NCI-H1048 (cell line): Measurements from ENCODE around the gene NDUFB4.

Experiments used
- DNase-seq: peaks from one replicate; lab custom pipeline; 2025; lab: John Stamatoyannopoulos, UW

NDUFB4 gene

DNA sequence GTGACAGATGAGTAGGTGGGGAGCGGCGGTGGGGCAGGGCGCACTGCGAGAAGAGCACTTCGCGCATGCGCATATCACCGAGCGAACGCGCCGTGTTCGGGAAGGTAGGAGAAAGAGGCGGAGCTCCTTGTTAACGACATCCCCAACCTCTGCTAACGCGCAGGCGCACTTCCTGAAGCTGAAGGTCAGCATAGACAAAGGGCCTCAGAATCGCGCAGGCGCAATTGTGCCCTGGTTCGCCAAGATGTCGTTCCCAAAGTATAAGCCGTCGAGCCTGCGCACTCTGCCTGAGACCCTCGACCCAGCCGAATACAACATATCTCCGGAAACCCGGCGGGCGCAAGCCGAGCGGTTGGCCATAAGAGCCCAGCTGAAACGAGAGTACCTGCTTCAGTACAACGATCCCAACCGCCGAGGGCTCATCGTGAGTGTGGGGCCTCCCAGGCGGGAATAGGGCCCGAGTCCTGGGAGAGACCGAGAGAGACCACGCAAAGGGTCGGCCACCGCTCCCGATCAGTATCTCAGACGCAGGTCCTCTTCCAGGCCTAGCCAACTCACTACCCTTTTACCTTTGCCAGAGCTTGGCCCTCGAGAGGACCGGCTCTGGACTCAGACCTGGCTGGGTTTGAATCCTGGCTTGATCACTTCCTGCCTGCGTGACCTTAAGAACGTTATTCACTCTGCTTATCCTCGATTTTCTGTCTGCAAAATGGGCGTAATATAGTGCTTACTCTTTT lies at the start of gene NDUFB4:
NDUFB4 (plus strand) TSS at position 221 of the 737 bp plus-strand sequence; CDS start at position 245, 24 bp downstream.
- DNase-seq = peak; percentile 94

DNA sequence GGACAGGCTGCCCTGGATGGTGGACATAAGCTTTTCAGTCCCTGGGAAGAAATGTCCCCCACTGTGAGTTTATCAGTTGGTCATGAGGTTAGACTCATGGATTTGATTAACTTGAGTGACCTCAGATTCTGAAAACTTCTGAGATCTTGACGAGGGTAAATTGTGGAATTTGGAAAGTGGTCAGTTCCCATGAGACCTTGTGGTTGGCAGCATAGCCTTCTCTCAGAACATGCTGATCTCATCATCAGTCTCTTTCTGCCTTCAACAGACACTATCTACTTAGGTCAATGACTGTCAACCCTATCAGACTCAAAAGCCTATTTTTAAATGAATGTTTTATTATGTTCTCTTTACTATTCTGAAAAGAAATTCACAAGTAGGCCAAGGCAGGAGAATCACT lies 45.6 kb upstream of the NDUFB4 start:
- DNase-seq = no peak

DNA sequence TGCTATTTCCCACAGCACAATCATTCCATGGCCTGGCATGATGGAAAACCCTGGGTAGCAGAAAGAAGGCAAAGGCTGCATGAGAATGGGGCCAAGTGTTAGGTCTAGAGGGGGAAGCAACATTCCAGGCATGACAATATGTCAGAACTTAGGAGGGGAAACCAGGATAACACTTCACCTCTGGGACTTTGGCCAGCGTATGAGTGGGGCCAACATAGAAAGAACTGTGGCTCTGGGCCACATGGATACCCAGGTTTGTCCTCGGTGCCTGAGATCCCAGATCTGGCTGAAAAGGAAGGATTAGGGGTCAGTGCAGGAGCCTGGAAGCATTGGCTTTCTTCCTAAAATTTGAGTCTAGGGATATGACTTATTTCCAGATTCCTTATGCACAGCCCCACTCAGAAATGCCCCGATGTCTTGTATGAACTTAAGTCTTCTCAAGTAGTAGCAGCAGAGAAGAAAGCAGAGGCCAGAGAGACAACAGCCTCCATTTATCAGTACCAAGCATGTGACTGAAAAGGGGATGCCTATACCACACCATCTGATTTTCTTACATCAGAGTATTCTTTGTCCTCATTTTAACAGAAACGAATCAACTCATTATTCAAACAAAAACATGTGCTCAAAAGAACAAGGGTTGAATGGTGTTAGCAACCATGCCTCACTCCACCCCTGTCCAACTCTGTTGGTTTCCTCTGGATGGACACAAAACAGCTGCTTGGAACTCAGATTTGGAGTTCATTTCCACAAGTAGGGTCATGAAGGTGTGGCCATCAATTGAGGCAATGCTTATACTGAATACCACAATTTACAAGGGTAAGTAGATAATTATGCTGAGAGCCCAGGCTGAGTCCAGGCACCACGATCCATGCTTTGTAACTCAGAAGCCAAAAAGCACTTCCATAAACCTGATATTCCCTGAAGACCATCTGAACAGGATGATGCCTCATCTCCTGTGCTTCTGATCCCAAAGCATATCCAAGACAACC lies 43.7 kb upstream of the NDUFB4 start:
- DNase-seq = no peak

DNA sequence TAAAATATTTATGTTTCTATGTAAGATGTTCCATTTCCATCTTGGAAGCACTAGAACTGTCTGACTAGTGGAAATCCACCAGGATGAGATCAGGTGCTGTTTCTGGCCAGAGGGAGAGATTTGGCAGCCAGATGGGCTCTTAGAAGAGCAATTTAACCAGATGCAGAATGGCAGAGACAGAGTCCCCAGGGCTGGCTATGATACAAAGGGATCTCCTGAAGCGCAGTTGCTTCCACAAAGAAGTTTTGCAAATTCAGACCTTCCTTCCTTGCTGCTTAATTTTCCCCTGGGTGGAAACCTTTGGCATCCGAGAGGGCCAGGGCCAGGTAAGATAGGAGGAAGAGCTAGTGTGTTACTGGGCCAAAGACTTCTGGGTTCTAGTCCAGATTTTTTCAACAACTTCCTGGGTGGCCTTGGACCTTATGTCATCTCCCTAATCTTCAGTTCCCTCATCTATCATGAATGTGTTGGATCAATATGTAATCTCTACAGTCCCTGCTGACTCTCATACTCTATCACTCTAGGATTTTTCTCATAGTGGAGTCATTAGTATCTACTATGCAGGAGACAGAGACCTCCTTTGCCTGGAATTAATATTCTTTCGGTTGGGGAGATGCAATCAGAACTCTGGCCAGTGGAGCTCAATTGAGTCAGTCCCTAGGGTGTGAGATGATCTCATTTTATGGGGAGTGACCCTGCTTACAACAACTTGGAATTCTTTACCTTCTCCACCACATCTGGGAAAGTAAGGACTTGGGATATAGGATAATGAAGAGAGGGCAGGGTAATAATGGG lies 41.1 kb upstream of the NDUFB4 start:
- DNase-seq = no peak

DNA sequence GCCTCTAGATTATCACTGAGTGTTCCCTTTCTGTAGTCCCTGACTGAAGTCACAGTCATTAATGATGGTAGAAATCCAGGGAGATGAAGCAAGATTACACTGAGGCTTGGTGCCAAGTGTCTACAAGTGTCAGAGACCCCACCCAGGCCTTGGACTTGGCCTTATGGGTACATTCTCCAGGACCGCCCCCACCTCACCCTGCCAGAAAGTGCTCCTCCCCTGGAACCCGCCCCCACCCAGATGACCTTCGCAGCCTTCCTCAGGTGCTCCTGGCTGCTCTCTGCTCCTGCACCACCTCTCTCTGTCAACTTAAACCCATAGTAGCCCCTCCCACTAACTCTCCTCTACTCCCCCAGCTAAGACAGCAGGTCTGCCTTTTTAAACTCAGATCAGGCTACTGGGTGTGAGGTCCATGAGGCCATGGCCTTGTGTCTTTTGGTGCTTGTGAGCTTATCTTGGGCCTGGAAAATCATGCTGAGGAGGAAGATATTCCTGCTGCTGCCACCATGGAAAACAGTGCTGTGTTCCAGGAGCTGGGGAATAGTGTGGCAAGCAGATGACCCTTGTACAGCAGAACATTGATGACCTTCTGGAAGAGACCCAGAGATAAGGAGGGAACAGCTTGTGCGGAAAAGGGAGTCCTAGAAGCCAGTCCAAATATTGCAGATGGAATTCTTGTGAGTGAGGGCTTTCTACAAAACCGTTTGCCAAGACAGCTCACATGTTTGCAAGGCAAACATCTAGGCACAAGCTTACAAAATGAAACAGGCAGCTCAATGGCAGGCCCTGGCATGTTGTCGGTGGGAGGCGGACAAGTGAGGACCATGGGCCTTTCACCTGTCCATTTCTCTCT lies 40.3 kb upstream of the NDUFB4 start:
- no peak for DNase-seq

DNA sequence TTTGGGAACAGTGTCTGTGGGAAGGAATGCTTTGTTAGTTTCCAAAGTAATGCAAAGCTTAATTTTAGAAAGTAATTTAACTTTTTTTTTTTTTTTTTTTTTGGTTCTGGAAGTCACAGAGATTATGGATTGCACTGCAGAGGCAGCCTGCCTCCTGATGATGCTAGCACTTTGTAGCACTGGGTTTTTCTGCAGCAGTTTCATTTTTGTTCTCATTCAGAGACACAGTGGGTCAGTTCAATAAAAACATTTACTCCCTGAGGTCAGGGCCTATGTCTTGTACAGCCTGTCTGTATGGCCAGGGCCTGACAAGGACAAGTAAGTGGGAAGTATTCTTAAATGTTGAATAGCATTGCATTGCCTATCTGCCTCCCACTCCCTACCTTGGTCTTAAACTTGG lies 39.0 kb upstream of the NDUFB4 start:
- no peak for DNase-seq

DNA sequence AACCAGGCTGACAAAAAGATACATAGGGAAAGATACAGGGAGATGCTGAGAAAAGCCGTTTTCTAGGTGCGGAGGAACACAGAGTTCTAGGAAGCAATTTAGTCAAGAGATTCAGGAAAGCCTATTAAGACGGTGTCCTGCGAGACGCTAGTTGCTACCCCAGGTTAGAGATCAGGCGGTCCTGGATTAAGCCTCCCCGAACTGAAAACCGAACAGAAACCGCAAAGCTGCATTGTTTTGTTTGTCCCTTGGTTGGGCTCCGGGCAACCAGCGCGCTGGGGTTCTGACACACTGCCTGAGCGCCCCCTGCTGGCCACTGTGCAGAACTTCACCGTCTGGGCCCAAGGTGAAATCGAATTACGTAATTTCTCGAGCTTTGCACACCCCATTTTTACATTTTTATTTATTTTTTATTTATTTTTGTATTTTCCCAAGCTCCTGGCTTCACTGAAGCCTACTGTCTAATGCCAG lies 37.3 kb upstream of the NDUFB4 start:
- peak; percentile 74 for DNase-seq

DNA sequence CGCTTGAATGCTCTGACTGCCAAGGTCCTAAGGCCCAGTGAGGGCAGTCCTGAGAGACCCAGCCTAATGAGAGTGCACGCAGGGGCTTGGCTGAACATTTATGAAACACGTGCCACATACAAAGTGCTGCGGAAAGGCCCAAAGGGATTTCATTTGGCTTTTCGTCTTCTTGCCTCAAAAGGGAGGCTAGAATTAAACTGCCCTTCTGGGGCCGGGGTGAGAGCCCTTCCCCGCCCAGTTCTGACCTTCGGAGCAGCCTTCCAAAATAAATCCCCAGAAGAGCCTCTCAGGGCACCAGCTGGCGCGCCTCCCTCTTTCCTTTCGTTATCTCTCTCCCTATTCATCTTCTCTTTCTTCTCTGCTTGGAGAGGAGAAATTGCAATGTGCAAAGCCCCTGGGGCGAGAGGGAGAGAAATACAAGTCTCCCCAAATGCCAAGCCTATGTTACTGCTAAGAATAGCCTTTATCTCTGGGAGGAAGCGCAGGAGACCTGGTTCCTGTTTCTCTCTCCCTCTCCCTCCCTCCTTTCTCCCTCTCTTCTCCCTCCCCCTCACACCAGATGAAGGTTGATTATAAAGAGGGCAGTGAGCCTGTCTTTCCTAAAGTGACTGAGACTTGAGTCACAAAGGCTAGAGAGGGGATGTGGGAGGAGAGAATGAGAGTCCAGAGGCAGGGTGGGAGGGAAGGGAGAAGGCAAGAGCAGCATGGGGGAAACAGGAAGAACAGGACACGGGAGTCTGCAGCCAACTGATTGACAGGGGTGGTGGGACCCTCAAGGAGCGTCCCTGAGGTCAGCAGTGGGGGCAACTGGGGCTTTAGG lies 36.7 kb upstream of the NDUFB4 start:
- DNase-seq = no peak

DNA sequence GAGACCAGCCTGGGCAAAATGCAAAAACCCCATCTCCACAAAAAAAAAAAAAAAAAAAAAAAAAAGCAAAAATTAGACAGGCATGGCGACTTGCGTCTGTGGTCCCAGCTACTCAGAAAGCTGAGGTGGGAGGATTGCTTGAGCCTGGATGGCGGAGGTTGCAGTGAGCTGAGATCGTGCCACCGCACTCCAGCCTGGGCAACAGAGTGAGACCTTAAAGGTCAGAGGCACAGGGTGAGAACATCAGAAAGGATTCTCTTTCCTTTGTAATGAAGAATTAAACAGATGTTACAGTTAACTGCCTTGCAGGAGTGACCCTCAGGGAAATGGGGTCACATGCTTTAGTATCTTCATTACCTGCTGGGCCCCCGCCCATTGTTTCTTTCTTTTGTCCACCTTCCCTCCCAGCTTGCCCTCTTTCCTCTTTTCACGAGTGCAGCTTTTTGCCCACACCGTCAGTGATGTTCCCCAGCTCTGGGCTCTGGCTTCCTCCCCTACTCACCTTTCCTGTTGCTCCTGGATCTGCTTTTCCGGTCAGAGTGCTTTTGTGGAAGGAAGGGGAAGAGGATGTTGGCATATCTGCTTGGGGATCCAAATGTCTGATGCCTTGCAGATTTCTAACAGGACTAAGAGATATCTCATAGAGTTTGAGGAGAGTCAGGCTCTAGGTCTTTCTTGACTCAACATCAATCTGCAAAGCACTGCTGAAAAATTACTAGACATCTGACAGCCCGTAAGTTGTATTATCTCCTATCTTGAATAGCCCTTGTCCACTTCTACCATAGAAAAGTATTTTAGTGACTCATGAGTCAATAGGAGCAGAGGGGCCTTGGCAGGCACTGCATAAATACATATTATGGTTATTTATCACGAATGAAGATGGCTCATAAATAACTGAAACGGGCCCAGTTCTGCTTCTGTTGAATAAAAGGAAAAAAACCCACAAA lies 35.6 kb upstream of the NDUFB4 start:
- no peak for DNase-seq

DNA sequence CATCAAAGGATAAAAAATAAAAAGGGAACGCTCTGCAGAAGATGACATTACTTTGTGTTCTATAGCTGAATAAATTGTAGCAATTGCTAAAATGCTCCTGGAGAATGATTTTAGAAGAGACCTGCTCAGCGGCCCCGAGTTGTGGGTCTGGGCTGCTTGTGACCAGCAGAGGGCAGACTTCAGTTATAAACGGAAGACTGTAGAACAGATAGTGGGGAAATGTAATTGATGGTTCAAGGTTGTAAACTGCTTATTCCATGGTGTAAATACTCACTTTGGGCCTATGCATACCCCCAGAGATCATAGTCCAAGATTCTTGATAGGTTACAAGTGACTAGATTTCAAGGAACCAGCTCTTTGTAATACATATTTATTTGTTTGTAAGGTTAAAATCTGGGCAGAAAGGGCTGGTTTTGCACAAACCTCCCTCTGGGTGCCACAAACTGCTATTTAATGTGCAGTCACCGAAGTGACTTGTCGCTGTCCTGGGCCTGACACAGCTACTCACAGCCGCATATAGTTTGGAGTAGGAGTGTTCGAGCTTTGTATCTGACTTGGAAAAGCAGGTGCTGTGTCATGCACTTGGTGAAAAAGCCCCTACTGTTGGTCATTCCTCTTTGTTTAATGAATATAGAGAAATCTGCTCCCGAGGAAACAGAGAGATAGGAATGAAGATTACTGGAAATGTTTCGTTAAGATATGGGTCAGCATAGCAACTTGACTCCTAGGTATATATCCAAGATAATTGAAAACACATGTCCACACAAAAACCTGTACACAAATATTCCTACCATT lies 34.7 kb upstream of the NDUFB4 start:
- peak; percentile 12 for DNase-seq

DNA sequence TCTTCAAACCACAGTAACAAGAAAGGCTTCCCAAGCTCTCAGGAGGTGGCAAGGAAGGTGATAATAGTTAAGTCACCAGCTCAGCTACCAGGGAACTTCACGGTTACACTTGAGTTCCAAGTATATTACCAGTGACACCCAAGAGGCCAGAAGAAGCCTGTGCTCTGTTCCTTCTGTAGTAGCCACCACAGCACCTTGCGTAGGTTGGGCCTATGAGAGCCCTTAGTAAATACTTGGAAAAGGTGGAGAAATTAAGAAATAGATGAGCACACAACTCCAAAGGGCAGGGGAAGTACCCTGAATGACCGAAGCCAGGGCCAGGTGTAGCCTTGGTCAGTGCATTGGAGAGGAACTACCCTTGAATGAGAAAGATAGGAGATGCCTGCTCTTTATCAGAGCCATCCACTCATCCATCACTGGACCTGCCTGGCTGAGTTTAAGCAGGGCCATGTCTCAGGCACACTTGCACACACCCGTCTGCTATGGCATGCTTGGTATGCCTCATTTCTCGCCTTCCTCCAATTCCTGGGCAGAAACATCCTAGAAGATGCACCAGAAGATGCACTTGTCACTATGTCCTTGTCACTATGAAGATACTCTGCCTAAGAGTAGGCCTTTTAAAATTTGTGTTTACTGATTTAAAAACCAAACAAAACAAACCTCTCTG lies 32.6 kb upstream of the NDUFB4 start:
- no peak for DNase-seq

DNA sequence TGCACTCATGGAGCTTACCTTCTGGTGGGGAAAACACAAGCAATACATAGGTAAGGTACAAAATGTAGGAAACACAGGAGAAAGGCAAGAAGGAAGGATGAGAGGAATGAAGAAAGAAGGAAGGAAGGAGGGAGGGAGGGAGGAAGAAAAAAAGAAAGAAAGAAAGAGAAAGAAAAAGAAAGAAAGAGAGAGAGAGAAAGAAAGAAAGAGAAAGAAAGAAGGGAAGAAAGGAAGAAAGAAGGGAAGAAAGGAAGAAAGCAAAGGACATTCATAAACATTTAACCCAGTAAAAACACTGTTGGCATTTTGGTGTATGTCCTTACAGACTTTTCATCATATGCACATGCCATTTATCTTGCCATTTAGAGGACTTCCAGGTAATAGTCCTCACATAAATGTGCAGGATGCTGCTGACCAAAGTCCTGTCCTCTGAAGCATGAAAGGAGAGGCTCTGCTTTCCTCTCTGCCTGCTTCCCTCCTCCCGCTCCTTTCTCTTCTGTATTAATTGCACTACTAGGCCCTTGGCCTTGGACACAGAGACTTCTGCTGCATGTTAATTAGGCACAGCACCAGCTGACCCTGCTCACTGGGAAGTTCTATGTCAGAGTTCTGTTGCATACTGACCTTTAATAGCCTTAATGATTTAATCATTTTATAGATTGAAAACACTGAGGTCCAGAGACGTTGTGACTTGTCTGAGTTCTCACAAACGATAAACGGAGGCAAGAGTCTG lies 29.7 kb upstream of the NDUFB4 start:
- no peak for DNase-seq

DNA sequence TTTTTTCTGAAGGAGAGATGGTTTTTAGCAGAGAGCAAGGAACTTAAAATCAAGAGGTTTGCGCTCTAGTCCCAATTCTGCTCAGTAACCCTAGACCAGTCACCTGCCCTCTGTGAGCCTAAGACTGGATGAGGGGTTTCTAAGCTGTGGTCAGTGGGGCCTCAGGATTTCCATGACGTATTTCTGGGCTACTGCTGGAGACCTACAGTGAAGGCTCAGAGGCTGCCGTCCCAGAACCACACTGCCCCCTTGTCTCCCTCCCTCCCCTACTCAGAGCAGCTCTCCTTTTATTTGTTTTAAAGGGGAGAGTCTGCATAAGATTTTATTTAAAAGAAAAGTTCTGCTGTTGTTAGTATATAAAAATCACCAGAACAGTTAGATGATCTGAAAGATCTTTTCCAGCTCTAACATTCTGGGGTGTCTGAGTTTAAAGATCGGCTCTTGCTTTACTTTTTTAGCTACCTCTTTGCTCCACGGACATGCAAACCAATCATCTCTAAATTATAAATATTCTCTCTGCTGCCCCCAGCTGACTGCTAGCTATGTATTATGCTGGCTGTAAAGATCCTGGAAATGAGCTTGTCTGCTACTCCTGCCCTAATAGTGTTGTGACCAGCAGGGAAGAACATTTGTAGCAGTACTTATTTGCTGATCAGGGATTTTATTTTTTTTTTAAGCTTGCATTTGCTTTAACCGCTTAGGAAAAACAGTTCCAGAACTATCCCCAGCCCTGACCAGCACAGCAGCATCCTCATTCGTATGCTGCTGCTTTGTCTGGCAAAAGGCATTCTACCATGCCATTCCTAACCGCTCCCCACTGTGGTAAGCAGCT lies 28.6 kb upstream of the NDUFB4 start:
- DNase-seq = no peak

DNA sequence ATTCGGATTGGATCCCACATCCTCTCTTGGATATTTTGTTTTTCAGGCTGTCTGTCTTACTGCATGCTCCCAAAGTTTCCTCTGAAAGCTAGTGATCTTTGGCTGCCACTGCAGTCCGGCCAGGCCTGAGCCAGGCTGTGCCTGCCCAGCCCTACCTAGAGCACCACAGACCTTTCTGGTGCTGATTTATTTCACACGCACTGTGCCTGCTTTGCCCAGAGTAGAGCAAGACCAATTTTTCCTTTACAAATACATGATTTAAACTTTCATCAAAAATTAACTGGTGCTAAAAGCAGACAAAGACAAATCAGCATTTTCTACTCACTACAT lies 28.0 kb upstream of the NDUFB4 start:
- DNase-seq = no peak

DNA sequence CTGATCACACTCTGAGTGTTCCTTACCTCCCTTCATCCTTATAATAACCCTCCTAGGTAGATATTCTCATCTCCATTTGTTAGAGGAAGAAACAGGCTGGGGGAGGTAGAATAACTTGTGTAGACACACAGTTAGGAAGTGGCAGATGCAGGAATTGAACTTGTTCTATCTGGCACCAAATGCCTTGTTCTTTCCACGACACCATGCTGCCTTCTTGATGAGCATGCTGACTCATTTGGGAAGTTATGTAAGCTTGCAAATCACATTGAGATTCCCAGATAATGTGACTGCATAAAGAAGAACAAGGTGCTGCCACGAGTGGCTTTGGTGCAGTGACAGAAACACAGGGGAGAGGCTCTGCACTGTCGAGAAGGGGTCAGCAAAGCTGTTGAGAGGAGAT lies 27.5 kb upstream of the NDUFB4 start:
- DNase-seq = no peak
